Coronary artery (tissue), 2 donors: ENCODE data around the gene SEMA5A.

Experiments
- DNase-seq: peaks from one replicate; pipeline ENCODE4 v3.0.0-alpha.2; 2017; ENCODE audit warnings: low spot score
- H3K27ac ChIP-seq, 2 donors: fragments of 200-600 bp; sonication (generic); one replicate each; pipeline ENCODE4 v1.5.1; 2016 to 2019
- H3K4me3 ChIP-seq: fragments of 200-600 bp; sonication (generic); 2 replicates; pipeline ENCODE4 v1.5.1; 2016; ENCODE audit warnings: mild to moderate bottlenecking, moderate library complexity
- TF ChIP-seq, protein P1 (sequence below): fragments of 200-600 bp; sonication (generic); IDR thresholded peaks from one replicate; pipeline ENCODE4 v1.5.1; 2019; ENCODE audit warnings: antibody characterized with exemption

Gene SEMA5A

GRCh38 chr5:9301200-9301599, 244.7 kb downstream of the SEMA5A start:
- no peak overlapping the region for H3K4me3 ChIP-seq
- no peak for DNase-seq
- TF ChIP-seq, protein P1, sequence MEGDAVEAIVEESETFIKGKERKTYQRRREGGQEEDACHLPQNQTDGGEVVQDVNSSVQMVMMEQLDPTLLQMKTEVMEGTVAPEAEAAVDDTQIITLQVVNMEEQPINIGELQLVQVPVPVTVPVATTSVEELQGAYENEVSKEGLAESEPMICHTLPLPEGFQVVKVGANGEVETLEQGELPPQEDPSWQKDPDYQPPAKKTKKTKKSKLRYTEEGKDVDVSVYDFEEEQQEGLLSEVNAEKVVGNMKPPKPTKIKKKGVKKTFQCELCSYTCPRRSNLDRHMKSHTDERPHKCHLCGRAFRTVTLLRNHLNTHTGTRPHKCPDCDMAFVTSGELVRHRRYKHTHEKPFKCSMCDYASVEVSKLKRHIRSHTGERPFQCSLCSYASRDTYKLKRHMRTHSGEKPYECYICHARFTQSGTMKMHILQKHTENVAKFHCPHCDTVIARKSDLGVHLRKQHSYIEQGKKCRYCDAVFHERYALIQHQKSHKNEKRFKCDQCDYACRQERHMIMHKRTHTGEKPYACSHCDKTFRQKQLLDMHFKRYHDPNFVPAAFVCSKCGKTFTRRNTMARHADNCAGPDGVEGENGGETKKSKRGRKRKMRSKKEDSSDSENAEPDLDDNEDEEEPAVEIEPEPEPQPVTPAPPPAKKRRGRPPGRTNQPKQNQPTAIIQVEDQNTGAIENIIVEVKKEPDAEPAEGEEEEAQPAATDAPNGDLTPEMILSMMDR = no peak

GRCh38 chr5:9297134-9297533, 248.7 kb downstream of the SEMA5A start:
- TF ChIP-seq, protein P1 = no peak
- DNase-seq = no peak
- Histone ChIP-seq H3K4me3 (no peak overlapping the region), H3K27ac (no peak overlapping the region)

More at GRCh38 chr5:9301200-9301599, 244.7 kb downstream of the SEMA5A start:
- H3K27ac ChIP-seq = no peak overlapping the region

GRCh38 chr5:9295466-9295801, 250.4 kb downstream of the SEMA5A start:
- TF ChIP-seq, protein P1 = no peak
- no peak overlapping the region for H3K4me3 ChIP-seq
- H3K27ac ChIP-seq = no peak overlapping the region
- no peak for DNase-seq

GRCh38 chr5:9294793-9295465, 250.9 kb downstream of the SEMA5A start:
- no peak overlapping the region for H3K27ac ChIP-seq
- TF ChIP-seq, protein P1 = no peak
- no peak overlapping the region for H3K4me3 ChIP-seq
- no peak for DNase-seq

DNA sequence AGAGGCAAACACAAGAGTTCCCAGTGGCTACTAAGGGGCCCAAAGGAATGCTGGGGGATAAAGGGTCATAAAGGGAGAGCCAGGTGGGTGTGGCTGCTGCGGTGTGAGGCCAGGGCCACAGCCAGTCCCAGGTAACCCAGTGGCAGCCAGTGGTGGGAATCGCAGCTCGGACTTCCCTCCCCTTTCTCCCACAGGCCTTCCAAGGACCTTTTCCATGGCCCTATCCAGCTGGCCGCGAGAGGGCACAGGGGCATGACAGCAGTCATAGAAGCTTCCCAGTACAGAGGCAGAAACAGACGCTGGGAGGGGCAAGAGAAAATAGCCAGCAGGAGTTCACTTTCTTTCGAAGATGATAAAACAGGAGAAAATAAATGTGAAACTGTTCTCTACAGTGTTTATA, 257.6 kb downstream of the SEMA5A start:
- Histone ChIP-seq H3K27ac (peak overlapping the region; percentile 54 to 88), H3K4me3 (no peak overlapping the region)
- no peak for DNase-seq
- TF ChIP-seq, protein P1 = no peak

DNA sequence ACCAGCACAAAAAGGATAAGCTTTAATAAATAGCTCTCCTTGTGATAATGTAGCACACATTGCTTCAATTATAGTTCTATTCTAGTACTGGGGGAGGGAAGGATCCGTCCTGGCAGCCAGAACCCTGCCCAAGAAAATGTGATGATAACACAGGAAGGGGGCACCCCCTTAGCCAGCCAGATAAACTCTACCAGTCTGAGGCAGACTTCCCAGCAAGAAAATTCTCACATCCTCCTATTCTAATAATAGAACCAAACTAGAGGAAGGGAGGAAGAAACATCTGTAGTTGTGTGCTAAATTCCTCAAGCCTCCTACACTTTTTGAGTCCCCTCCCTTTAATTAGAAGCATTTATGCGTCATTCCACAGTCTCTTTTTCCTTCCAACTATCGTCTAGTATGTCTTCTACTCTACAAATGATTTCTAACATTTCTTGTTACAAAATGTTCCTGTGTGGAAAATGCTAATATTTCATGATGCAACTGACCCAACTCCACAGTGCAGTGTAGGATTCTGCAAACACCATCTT, 261.0 kb downstream of the SEMA5A start:
- TF ChIP-seq, protein P1 = no peak
- Histone ChIP-seq H3K27ac (peak overlapping the region; percentile 74 to 81), H3K4me3 (peak overlapping the region; percentile 37)
- no peak for DNase-seq

GRCh38 chr5:9284272-9284671, 261.6 kb downstream of the SEMA5A start:
- peak overlapping the region; percentile 74 to 81 for H3K27ac ChIP-seq
- TF ChIP-seq, protein P1 = no peak
- no peak overlapping the region for H3K4me3 ChIP-seq
- no peak for DNase-seq
